WI38 (cell line): ENCODE results near the gene SLC26A1.

Source experiments
- H3K4me3 ChIP-seq: 2 replicates; pipeline ENCODE4 v1.5.1; 2011; ENCODE audit warnings: low read depth, mild to moderate bottlenecking, control low read depth, low read length
- TF ChIP-seq, protein P1 (sequence below): IDR thresholded peaks from 2 replicates; pipeline ENCODE4 v1.5.1; 2012; ENCODE audit warnings: low read depth, mild to moderate bottlenecking, control low read depth, low read length

Gene SLC26A1

DNA sequence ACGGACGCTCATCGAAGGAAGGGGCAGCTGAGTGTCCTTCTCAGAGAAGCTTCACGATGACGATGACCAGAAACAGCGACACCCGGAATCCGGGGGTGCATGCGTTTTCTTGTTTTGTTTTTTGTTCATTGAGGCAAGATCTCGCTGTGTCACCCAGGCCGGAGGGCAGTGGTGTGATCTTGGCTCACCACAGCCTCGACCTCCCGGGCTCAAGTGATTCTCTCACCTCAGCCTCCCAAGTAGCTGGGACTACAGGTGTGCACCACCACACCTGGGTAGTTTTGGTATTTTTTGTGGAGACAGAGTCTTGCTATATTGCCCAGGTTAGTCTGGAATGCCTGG lies 39.7 kb downstream of the SLC26A1 start:
- TF ChIP-seq, protein P1, sequence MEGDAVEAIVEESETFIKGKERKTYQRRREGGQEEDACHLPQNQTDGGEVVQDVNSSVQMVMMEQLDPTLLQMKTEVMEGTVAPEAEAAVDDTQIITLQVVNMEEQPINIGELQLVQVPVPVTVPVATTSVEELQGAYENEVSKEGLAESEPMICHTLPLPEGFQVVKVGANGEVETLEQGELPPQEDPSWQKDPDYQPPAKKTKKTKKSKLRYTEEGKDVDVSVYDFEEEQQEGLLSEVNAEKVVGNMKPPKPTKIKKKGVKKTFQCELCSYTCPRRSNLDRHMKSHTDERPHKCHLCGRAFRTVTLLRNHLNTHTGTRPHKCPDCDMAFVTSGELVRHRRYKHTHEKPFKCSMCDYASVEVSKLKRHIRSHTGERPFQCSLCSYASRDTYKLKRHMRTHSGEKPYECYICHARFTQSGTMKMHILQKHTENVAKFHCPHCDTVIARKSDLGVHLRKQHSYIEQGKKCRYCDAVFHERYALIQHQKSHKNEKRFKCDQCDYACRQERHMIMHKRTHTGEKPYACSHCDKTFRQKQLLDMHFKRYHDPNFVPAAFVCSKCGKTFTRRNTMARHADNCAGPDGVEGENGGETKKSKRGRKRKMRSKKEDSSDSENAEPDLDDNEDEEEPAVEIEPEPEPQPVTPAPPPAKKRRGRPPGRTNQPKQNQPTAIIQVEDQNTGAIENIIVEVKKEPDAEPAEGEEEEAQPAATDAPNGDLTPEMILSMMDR = no peak
- no peak overlapping the region for H3K4me3 ChIP-seq

DNA sequence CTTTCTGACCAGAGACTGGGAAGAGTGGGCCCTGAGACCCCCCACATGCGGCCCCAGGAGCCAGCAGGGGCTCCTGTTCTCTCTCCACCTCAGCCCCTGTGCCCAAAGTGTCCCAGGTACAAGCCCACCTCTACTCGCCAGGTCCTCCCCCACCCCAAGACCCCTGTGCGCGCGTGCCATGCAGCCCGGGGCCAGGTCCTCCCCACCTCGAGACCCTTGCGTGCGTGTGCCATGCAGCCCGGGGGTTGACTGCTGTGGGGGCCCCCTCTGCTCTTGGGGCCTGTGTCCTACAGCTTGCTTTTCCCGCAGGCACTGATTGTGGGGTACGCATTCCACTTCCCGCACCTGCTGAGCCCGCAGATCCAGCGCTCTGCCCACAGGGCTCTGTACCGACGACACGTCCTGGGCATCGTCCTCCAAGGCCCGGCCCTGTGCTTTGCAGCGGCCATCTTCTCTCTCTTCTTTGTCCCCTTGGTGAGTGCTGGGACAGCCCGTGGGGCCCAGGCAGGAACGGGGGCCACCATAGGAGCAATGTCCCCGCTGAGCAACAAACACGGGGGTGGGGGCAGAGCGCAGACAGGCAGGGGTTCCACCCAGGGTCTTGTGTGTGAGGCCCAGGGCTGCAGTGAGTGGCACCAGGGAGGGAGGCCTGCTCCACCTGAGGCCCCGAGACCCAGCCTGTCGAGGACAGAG lies 40.2 kb downstream of the SLC26A1 start:
- TF ChIP-seq, protein P1 = no peak
- no peak overlapping the region for H3K4me3 ChIP-seq

DNA sequence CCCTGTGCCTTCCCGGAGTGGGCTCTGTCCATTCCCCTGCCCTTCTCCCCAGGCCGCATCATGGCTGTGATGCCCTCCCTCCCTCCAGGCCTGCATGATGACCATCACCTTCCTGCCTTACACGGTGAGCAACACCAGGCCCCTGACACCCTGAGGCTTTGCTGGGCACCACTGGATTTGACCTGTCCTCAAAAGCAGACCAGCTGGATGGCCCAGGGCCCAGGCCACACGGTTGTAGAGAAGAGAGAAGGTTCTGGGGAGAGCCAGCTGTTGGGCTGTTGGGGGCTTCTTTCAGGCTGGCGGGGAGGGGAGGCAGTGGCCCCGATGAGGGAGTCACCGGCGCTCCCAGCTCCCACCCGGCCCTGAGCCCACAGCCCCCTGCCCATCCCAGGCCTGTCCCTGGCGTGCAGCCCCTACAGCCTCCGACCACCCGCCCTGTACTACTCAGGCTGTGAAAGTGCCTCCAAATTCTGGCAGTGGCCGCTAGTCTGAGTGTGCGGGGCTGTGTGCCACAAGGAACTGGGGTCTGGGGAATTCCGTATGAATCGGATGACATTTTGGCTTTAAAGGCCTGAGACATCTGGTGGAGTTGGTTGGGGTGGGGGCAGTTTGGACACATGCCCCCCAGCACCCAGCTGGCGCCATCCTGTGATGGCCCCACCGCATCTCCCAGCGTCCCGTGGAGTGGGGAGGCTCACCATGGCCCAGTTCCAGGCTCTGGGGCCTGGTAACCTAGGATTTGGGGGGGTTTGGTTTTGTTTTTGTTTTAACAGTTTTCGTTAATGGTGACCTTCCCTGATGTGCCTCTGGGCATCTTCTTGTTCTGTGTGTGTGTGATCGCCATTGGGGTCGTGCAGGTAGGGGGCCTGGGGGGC lies 41.4 kb downstream of the SLC26A1 start:
- TF ChIP-seq, protein P1 = no peak
- H3K4me3 ChIP-seq = no peak overlapping the region

DNA sequence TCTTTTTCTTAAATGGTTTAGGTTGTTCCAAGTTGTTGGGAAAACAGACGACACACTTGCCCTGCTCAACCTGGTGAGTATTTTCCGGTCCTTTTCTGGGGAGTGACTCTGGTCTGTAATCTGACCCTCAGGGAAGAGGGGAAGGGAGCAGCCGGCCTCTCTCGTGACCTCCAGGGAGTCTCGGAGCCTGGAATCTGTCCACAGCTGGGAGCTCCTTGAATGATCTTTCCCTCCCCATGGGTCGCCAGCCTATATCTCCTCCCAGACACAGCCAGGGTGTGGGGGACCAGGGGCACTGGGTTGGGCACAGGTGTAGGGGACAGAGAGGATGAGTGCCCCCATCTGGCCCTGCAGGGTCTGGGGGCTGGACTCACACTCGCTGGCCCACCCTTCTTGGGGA lies 42.0 kb downstream of the SLC26A1 start:
- no peak overlapping the region for H3K4me3 ChIP-seq
- TF ChIP-seq, protein P1 = no peak

DNA sequence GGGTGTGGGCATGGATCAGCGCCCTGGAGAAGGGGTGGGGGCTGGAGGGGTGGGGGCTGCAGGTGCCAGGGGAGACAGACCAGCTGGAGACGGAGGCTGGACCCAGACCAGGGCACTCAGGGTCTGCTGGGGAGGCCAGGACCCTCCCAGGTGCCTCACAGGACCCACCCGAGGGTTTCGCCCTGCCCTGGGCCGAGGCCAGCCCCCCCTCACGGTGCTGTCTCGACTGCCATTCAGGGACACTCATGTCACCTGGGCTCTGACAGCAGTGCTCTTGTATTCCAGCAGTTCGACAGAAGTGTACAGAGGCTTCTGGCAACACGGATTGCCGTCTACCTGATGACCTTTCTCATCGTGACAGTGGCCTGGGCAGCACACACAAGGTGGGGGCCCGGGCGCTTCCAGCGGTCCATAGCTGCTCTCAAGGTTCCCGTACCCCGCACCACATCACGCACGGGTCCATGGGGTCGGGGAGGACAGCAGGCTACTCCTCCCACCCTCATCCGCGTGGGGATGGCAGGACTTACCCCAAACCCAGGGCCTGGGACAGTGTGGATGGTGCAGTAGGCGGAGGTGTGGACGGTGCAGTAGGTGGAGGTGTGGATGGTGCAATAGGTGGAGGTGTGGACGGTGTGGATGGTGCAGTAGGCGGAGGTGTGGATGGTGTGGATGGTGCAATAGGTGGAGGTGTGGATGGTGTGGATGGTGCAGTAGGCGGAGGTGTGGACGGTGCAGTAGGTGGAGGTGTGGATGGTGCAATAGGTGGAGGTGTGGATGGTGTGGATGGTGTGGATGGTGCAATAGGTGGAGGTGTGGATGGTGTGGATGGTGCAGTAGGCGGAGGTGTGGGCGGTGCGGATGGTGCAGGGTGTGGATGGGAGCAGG lies 42.8 kb downstream of the SLC26A1 start:
- TF ChIP-seq, protein P1 = no peak
- H3K4me3 ChIP-seq = no peak overlapping the region

DNA sequence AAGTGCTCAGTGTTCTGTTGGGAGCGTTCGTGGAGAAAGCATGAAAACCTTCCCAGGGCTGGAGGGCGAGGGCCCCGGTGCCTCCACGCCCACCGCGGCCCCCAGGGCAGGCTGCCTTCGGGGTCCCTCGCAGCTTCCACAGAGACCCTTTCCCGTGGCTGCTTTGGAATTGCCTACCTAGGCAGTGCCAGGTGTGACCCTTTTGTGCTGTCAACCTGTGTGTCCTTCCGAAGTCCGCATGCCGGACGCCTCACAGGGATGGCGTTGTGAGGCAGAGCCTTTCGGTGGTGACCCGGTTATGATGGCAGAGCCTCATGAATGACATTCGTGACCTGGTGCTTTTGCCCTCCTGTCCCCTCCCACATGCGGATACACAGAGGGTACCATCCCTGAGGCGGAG lies 43.5 kb downstream of the SLC26A1 start:
- TF ChIP-seq, protein P1 = no peak

More for the DNA sequence above, 43.5 kb downstream of the SLC26A1 start:
- no peak overlapping the region for H3K4me3 ChIP-seq
